COLO668 (cell line): ENCODE measurements around the gene FAM89B.
A peak's percentile ranks its signal among the peaks of the same experiment; 100 is the strongest.
"Not testable (repeated sequence)": the region's sequence is repeated elsewhere in the genome, so short reads cannot be mapped to it uniquely, and the experiment has no call there.

Experiments
- DNase-seq: peaks from one replicate; lab custom pipeline; 2025; ENCODE audit not compliant: unreplicated experiment; lab: John Stamatoyannopoulos, UW

Gene FAM89B

GRCh38 chr11:65572356-65573051 lies at the start of gene FAM89B:
TSS of gene FAM89B (plus strand) at chr11:65572538. CDS start at chr11:65572670, 132 bp downstream.
- DNase-seq: peak; percentile 76

- DNase-seq: not testable (repeated sequence)
Measured at GRCh38 chr11:65522718-65523630, 49.4 kb upstream of the FAM89B start.

GRCh38 chr11:65523631-65523968 lies 48.7 kb upstream of the FAM89B start:
- DNase-seq: not testable (repeated sequence)

GRCh38 chr11:65524014-65524740 lies 48.2 kb upstream of the FAM89B start:
- DNase-seq: no peak

- DNase-seq: peak; percentile 68
Measured at GRCh38 chr11:65524741-65525545, 47.4 kb upstream of the FAM89B start, which contains the start of gene SCYL1. TSS of gene SCYL1 (plus strand) at chr11:65525083. CDS start at chr11:65525154, 71 bp downstream.

GRCh38 chr11:65525546-65526480 lies 46.5 kb upstream of the FAM89B start:
- DNase-seq: no peak

GRCh38 chr11:65526744-65527143 lies 45.6 kb upstream of the FAM89B start:
- no peak for DNase-seq

- no peak for DNase-seq
Measured at GRCh38 chr11:65528819-65529350, 43.5 kb upstream of the FAM89B start.

GRCh38 chr11:65529475-65530156 lies 42.7 kb upstream of the FAM89B start:
- no peak for DNase-seq

- DNase-seq: no peak
Measured at GRCh38 chr11:65530157-65530496, 42.2 kb upstream of the FAM89B start.

GRCh38 chr11:65532388-65533064 lies 39.8 kb upstream of the FAM89B start:
- no peak for DNase-seq

GRCh38 chr11:65535102-65535501 lies 37.2 kb upstream of the FAM89B start:
- DNase-seq: no peak

GRCh38 chr11:65536412-65537295 lies 35.7 kb upstream of the FAM89B start:
- no peak for DNase-seq

GRCh38 chr11:65537296-65537597 lies 35.1 kb upstream of the FAM89B start:
- no peak for DNase-seq

GRCh38 chr11:65537620-65538231 lies 34.6 kb upstream of the FAM89B start:
- no peak for DNase-seq

GRCh38 chr11:65538232-65538914 lies 34.0 kb upstream of the FAM89B start:
- DNase-seq: no peak
